ENCODE data around the gene TMEM235.
"Not testable (repeated sequence)": the region's sequence is repeated elsewhere in the genome, so short reads cannot be mapped to it uniquely, and the experiment has no call there.

The TMEM235 gene

DNA sequence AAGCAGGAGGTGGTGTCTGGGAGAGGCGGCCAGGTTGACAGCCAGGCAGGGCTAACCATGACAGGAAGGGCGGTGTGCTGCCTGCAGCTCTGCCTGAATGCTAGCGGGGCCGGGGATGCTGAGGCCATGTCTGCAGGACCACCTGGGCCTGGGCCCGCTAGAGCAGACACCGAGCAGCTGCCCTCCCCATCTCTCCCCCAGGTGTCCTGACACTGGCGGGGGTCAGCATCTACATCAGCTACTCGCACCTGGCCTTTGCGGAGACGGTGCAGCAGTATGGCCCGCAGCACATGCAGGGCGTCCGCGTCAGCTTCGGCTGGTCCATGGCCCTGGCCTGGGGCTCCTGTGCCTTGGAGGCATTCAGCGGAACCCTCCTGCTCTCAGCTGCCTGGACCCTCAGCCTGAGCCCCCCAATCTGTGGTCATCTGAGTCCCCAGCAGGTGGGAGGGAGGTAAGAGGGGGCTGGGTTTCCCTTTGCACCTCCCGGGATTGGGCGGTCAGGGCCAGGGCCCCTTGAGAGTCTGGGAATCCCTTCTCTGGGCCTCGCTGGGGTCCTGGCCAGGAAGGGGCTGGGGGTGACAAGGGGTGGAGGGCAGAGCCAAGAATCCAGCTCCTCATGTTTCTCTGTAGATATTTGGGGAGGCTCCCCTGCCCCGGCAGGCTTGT lies 7.5 kb downstream of the TMEM235 start:
- no peak for DNase-seq

- no peak for DNase-seq
Observed at GRCh38 chr17:78239489-78239931, 8.1 kb downstream of the TMEM235 start.

GRCh38 chr17:78240012-78240655 lies 8.7 kb downstream of the TMEM235 start:
- no peak for DNase-seq

DNA sequence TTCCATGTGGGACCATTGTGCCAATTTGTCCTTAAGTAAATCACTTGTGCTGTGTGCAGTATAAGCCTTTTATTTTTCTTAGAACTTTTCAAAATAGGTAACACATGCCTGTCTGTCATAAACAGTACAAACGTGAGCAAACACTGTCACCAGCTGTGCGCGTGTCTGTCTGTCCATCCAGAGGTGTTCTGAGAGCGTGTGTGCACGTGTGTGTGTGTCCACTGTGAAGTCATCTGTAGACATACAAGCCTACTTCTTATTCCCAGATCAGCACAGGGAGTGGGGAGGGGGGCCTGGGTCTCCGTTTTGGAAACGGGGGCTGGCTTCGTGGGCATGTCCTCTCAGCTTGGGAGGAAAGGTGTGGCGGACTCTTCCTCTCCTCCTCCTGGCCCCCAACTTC lies 9.4 kb downstream of the TMEM235 start:
- DNase-seq, result no peak

DNA sequence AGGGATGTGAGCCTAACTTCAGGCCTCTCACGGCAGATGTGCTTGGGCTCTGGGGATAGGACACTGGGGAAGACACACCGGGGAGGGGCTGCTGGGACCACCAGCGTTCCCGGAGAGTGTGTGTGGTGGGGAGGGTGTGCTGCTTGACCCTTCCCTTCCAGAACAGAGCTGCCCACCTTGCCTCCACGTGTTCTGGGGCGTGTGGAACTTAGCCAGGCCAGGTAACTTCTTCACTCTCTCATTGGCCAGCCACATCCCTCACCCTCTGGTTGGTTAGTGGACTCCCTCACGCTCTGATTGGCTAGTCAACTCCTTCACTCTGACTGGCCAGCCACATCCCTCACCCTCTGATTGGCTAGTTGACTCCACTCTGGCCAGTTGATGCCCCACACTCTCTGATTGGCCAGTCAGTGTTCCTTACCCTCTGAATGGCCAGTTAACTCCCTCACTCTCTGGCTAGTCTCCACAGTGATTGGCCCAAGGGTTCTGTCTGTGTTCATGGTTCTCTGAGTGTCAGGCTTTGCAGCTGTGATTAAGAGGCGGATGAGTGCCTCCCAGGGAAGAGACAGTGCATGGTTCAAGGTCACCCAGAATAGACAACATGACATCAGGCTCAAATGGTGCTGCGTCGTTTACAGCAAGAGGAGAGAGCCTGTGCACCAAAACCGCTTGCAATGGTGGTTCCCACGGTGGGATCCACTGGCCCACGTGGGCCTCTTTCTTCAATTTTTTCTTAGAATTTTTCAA lies 10.0 kb downstream of the TMEM235 start:
- peak; percentile 74 to 82 for DNase-seq

- DNase-seq, result no peak
Observed at GRCh38 chr17:78242024-78242742, 10.8 kb downstream of the TMEM235 start.

GRCh38 chr17:78247304-78247703 lies 15.9 kb downstream of the TMEM235 start:
- no peak for DNase-seq

GRCh38 chr17:78248051-78248914 lies 16.9 kb downstream of the TMEM235 start:
- no peak for DNase-seq

GRCh38 chr17:78249074-78249817 lies 17.8 kb downstream of the TMEM235 start:
- no peak for DNase-seq

DNA sequence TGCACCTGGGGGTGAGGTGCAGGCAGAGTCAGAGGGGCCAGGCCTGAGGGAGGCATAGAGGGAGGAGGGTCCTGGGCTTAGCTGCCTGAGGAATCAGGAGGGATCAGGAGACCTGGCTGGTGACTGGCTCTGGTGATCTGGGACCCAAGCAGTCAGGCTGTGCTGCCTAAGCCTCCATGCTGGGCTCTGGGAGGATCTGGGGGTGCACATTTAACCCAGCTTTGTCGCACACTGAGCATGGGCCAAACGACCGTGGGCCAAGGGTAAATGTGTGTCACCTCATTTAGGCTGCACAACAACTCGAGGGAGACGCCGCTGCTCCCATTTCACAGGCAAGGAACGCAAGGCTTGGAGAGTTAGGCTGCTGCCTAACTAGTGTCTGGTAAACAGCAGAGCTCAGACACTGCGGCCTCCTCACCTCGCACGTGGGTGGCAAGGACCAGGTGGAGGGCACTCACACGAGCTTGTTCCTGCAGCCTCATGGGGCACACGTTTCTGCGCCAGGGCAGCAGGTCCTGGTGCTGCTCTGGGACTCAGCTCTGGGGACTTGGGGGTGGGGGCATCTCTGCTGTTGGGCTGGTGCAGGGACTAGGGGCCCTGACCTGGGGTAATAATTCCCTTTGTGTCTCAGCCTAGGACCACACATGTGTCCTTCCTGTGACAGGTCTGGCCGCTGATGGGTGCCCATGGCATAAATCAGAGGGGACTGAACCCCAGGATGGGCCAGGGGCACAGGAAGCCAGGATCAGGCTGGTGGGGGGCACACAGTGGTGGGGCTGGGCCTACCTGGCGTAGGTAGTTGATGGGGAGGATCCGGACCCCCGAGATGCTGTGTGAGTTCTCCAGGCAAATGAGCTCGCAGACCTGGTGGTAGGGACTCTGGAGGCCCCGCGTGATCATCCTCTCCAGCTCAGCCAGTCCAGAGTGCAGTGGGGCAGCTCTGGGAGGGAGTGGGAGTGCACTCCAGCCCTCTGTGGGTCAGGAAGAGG lies 18.7 kb downstream of the TMEM235 start:
- no peak for DNase-seq

- peak; percentile 91 to 94 for DNase-seq
Observed at GRCh38 chr17:78250891-78251772, 19.7 kb downstream of the TMEM235 start.

DNA sequence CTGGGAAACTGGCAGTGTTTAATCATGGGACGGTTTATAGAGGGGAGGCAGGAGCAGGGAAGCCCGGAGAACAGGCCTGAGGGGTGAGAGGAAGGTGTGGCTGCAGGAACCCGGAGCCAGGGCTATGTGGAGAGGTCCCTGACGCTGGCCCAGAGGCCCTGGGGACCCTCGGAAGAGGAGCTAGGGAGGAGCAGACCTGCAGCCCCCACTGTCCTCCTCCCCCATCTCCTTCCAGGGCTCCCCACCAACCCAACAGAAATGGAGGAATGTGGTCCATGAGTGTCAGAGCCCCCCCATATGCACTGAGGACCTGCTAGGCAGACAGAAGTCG lies 20.3 kb downstream of the TMEM235 start:
- no peak for DNase-seq

- DNase-seq, result no peak
Observed at GRCh38 chr17:78252111-78252634, 20.7 kb downstream of the TMEM235 start.

- DNase-seq, result no peak
Observed at GRCh38 chr17:78252701-78253635, 21.5 kb downstream of the TMEM235 start.

GRCh38 chr17:78253636-78253945 lies 22.2 kb downstream of the TMEM235 start:
- not testable (repeated sequence) for DNase-seq

- peak; percentile 93 to 94 for DNase-seq
Observed at GRCh38 chr17:78253946-78254672, 22.7 kb downstream of the TMEM235 start.

DNA sequence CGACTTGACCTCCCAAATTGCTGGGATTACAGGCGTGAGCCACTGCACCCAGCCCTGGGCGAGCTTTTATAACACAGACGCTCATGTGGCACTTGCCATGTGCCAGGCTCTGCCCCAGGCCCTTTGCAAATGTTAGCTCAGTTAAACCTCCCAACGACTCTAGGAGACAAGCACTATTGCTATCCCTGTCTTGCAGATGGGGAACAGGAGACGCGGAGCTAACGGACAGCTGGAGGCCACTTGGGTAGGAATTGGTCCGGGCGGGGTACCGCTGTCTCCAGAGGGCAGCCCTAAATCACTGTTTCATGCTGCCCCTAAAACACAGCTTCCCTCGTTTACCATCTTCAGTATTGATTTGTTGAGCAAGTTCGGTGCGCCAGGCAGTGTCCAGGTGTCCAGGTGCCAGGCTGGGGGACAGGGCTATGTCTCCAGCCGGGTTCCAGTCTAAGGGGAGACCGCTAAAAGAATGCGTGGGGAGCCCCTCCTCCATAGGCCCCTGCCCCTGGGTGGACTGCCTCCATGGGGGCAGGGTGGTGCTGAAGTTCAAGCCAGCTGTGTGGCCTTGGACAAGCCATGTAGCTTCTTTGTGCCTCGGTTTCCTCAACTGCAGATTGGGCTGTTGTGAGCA lies 23.7 kb downstream of the TMEM235 start:
- no peak for DNase-seq
